ENCODE measurements around the gene PTPRZ1.

Gene PTPRZ1

GRCh38 chr7:122055073-122055472 is 182.1 kb downstream of the PTPRZ1 start:
- DNase-seq (ENCODE audit: low spot score) = no peak

GRCh38 chr7:122056977-122057376 is 184.0 kb downstream of the PTPRZ1 start:
- DNase-seq (ENCODE audit: low spot score) = no peak

GRCh38 chr7:122059542-122059941 is 186.6 kb downstream of the PTPRZ1 start:
- no peak for DNase-seq (ENCODE audit: low spot score)

- DNase-seq (ENCODE audit: low spot score) = no peak
These were observed 190.2 kb downstream of the PTPRZ1 start for GRCh38 chr7:122063146-122063545.

- no peak for DNase-seq (ENCODE audit: low spot score)
These were observed 192.0 kb downstream of the PTPRZ1 start for GRCh38 chr7:122064971-122065370.

GRCh38 chr7:122067077-122067476 is 194.1 kb downstream of the PTPRZ1 start:
- no peak for DNase-seq (ENCODE audit: low spot score)

GRCh38 chr7:122068046-122068445 is 195.1 kb downstream of the PTPRZ1 start:
- no peak for DNase-seq (ENCODE audit: low spot score)

GRCh38 chr7:122068999-122069398 is 196.0 kb downstream of the PTPRZ1 start:
- DNase-seq (ENCODE audit: low spot score) = no peak

- DNase-seq (ENCODE audit: low spot score) = no peak
These were observed 197.1 kb downstream of the PTPRZ1 start for GRCh38 chr7:122070062-122070461.

GRCh38 chr7:122070834-122071233 is 197.9 kb downstream of the PTPRZ1 start:
- no peak for DNase-seq (ENCODE audit: low spot score)

GRCh38 chr7:122072272-122072671 is 199.3 kb downstream of the PTPRZ1 start:
- no peak for DNase-seq (ENCODE audit: low spot score)

- no peak for DNase-seq (ENCODE audit: low spot score)
These were observed 200.1 kb downstream of the PTPRZ1 start for GRCh38 chr7:122072924-122073599.

- no peak for DNase-seq (ENCODE audit: low spot score)
These were observed 200.7 kb downstream of the PTPRZ1 start for GRCh38 chr7:122073635-122074034.

GRCh38 chr7:122082160-122082559 is 209.2 kb downstream of the PTPRZ1 start:
- no peak for DNase-seq (ENCODE audit: low spot score)

- DNase-seq (ENCODE audit: low spot score) = no peak
These were observed 209.7 kb downstream of the PTPRZ1 start for GRCh38 chr7:122082670-122083069.

- DNase-seq (ENCODE audit: low spot score) = peak; percentile 79
These were observed 220.2 kb downstream of the PTPRZ1 start for GRCh38 chr7:122092964-122093797.

- DNase-seq (ENCODE audit: low spot score) = no peak
These were observed 221.6 kb downstream of the PTPRZ1 start for GRCh38 chr7:122094549-122094948.

GRCh38 chr7:122095642-122096041 is 222.7 kb downstream of the PTPRZ1 start:
- no peak for DNase-seq (ENCODE audit: low spot score)

- no peak for DNase-seq (ENCODE audit: low spot score)
These were observed 227.1 kb downstream of the PTPRZ1 start for GRCh38 chr7:122100021-122100420.

GRCh38 chr7:122103064-122103463 is 230.1 kb downstream of the PTPRZ1 start:
- no peak for DNase-seq (ENCODE audit: low spot score)
